NCI-H510A treated with DMSO at 0.1 percent for 48 hours (cell line): ENCODE results near the gene DDX28.
"Not testable (repeated sequence)": the region's sequence is repeated elsewhere in the genome, so short reads cannot be mapped to it uniquely, and the experiment has no call there.

Experiments used
- DNase-seq: peaks from one replicate; lab custom pipeline; 2025; lab: John Stamatoyannopoulos, UW

Gene DDX28

GRCh38 chr16:68037841-68038597 lies 15.0 kb upstream of the DDX28 start:
- no peak for DNase-seq

- DNase-seq, result no peak
These were observed 12.2 kb upstream of the DDX28 start for GRCh38 chr16:68035227-68035626.

- no peak for DNase-seq
These were observed 10.1 kb upstream of the DDX28 start for GRCh38 chr16:68033101-68033500.

- DNase-seq, result no peak
These were observed 8.9 kb upstream of the DDX28 start for GRCh38 chr16:68031951-68032350.

GRCh38 chr16:68030108-68030507 lies 7.1 kb upstream of the DDX28 start:
- not testable (repeated sequence) for DNase-seq

- no peak for DNase-seq
These were observed 6.0 kb upstream of the DDX28 start for GRCh38 chr16:68028996-68029395.

- no peak for DNase-seq
These were observed 729 bp downstream of the DDX28 start for GRCh38 chr16:68022278-68022727.

GRCh38 chr16:68021490-68021889 lies 1.5 kb downstream of the DDX28 start:
- DNase-seq, result no peak

GRCh38 chr16:68019167-68019680 lies 3.8 kb downstream of the DDX28 start:
- DNase-seq, result no peak

GRCh38 chr16:68015681-68016080 lies 7.4 kb downstream of the DDX28 start, which contains the start of gene DPEP2NB:
Gene DPEP2NB (minus strand): TSS chr16:68015911. CDS start chr16:68015770, 141 bp downstream.
- no peak for DNase-seq

GRCh38 chr16:68013440-68013839 lies 9.6 kb downstream of the DDX28 start:
- DNase-seq, result no peak

GRCh38 chr16:68009872-68010271 lies 13.2 kb downstream of the DDX28 start:
- not testable (repeated sequence) for DNase-seq

- no peak for DNase-seq
These were observed 13.8 kb downstream of the DDX28 start for GRCh38 chr16:68009157-68009735.

- no peak for DNase-seq
These were observed 17.2 kb downstream of the DDX28 start for GRCh38 chr16:68005786-68006286.

GRCh38 chr16:68005211-68005610 lies 17.8 kb downstream of the DDX28 start:
- no peak for DNase-seq

- no peak for DNase-seq
These were observed 20.0 kb downstream of the DDX28 start for GRCh38 chr16:68003031-68003430.

- no peak for DNase-seq
These were observed 22.6 kb downstream of the DDX28 start for GRCh38 chr16:68000450-68000849.

- no peak for DNase-seq
These were observed 23.0 kb downstream of the DDX28 start for GRCh38 chr16:67999985-68000384.

- not testable (repeated sequence) for DNase-seq
These were observed 24.0 kb downstream of the DDX28 start, which contains the start of gene DPEP2 for GRCh38 chr16:67998779-67999688. Gene DPEP2 (minus strand): TSS chr16:67999484. CDS start chr16:67993212, 6,272 bp downstream.

GRCh38 chr16:67998231-67998778 lies 24.7 kb downstream of the DDX28 start:
- DNase-seq, result not testable (repeated sequence)

- no peak for DNase-seq
These were observed 26.4 kb downstream of the DDX28 start for GRCh38 chr16:67996666-67997065.

GRCh38 chr16:67995423-67995822 lies 27.6 kb downstream of the DDX28 start:
- no peak for DNase-seq
